GM19324 (cell line): Measurements from ENCODE around the gene EXOC6.

Experiments used
- ATAC-seq: cut with Tn5 transposase; IDR thresholded peaks from one replicate; pipeline ENCODE4 v1.9.1; 2021; ENCODE audit warnings: mild to moderate bottlenecking, moderate library complexity; ENCODE audit not compliant: unreplicated experiment, low FRiP score

EXOC6 gene

DNA sequence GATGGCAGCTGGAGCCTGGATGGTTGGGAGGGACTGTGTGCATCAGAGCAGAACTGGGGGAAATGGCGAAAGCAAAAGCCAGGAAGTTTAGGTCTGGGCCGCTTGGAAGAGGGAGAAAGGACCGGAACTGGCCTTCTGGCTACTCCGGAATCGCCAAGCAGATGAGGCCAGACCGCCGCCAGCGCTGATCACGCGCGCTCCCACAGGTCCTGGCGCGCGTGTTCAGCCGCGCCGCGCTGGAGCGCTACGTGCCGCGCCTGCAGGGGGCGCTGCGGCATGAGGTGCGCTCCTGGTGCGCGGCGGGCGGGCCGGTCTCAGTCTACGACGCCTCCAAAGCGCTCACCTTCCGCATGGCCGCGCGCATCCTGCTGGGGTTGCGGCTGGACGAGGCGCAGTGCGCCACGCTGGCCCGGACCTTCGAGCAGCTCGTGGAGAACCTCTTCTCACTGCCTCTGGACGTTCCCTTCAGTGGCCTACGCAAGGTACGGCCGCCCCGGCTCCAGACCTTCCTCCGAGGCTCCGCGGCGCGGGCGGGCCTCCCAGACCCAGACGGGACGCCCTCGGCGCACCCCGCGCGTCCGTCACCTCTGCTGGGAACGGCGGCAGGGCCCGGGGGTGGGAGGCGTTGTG, 214.3 kb downstream of the EXOC6 start:
- no peak for ATAC-seq

DNA sequence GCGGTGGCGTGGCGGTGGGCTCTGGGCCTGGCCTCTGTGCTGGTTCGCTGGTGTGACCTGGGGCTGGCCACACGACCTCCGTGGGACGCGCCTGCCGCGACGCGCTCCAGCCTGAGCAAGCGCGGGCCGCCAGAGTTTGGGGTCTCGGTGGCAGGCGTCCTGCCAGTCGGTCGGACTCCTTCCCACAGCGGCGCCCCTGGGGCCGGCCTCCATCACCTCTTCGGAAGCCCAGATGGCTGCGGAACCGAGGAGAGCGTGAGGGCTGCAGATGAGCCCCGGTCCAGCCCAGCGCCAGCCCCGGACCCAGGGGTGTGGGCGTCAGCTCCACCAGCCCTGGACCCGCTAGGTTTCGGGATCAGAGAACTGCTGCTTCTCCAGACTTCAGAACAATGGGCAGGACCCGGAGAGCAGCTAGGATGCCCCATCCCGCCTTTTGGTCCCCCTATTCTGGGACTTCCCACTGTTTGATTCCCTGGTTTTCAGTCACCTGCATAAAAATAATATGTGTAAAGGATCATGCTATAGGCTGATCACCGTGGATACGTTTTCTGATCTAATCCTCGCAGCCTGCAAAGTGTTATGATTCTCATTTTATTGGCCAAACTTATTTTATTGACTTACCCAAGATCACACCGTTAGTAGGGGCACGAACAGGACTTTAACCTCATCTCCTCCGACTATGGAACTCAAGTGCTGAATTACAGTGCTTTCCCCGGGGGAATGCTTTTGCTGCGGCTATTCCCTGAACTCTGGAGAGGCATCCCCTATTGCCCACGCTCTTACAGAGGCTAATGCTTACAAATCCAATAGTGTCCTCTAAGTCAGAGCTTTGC, 215.0 kb downstream of the EXOC6 start:
- ATAC-seq, result no peak

DNA sequence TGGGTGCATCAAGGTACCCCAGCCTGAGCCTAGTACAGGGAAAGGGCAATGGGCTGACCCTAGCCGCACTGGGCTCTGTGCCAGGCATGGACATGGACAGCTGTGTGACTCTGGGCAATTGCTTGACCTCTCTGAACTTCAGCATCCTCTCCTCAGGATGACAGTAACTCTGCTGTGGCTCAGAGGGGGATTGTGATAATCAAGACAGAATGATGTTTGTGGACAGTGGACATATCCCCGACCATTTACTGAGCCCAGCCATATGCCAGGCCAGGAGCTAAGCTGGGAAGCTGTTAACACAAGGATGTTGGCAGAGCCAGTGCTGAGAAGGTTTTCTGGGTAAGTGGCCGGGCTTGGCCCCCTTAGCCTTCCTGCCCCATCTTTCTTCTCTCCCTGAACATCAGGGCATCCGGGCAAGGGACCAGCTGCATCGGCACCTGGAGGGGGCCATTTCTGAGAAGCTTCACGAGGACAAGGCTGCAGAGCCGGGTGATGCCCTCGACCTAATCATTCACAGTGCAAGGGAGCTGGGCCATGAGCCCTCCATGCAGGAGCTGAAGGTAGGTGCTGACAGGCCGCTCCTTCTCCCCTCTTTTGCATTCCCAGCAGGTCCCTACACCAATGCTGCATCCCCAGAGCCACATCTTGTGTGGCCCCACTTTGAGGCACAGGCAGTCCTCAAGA, 215.8 kb downstream of the EXOC6 start:
- ATAC-seq, result no peak

DNA sequence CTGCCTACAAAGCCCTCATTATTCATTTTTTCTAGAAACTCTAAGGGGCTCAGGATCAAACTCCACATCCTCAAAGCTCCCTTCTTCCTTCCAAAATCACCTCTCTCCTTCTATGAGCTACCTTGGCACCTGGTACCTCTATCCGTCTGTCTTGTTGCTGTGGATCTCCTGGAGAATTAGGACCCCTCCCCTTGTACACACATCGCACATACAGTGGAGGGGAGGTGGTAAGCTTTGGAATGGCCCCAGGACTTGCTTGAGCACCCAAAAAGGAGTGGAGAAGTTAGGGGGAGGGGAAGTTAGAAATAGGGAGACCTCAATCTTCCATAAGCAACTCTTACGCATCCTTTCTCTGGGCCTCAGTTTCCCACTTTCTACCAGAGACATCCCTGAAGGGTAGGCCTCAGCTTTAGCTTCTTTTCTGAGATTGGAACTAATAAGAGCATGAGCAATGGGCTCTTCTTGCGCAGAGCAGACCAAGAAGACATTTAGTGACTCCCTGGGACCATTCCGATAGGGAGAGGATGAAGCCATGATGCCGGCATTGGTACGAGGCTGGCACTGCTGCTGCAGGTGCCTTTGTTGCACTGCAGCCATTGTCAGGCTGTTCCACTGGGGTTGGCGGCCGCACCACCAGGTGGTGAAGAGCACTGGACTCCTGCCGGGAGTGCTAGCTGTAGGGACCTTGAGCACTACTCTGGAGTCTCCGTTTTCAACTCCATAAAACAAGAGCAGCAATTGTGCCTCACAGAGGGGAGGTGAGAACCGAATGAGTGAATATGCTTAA, 216.7 kb downstream of the EXOC6 start:
- no peak for ATAC-seq

DNA sequence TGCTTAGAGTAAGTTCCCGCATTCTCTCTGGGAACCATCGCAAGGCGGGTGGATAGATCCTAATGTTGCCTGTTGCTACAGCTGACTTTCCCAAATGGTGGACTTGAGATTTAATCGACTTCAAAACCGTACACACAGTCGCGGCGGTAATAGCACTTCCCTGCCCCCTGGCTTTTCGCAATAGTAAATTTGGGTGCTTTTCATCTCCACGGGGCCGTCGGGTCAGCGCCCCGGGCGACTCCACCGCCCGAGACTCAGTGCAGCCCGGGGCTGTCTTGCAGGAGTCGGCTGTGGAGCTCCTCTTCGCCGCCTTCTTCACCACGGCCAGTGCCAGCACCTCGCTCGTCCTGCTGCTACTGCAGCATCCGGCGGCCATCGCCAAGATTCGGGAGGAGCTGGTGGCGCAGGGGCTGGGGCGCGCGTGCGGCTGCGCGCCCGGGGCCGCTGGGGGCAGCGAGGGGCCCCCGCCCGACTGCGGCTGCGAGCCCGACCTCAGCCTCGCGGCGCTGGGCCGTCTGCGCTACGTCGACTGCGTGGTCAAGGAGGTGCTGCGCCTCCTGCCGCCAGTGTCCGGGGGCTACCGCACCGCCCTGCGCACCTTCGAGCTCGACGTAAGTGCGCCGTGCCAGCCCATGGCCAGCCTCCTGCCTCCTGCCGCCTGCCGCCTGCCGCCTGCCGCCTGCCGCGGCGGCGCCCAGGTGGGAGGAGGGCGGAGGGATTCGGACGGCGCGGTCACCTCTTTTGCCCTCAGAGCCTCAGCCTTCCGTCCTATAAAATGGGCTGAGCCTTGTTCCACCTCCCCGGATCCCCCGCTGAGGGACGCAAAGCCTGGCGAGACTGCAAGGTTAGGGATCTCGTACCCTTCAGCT, 217.6 kb downstream of the EXOC6 start:
- no peak for ATAC-seq

DNA sequence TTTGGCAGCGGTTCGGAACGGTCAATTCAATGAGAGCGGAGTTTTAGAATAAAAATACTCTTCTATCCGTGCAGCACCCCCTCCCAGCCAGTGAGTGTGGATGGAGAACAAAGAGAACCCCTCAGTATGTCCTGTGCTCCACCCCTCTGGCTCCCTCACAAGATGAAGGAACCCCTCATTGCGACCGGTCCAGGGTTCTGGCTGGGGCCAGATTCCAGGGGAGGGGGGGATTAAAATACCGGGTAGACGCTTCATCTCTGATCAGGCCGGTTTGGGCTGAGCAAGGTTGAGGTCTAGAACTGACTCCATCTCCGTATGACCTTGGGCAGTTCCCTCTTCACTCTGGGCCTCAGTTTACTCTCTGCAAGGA, 218.2 kb downstream of the EXOC6 start:
- ATAC-seq, result no peak

DNA sequence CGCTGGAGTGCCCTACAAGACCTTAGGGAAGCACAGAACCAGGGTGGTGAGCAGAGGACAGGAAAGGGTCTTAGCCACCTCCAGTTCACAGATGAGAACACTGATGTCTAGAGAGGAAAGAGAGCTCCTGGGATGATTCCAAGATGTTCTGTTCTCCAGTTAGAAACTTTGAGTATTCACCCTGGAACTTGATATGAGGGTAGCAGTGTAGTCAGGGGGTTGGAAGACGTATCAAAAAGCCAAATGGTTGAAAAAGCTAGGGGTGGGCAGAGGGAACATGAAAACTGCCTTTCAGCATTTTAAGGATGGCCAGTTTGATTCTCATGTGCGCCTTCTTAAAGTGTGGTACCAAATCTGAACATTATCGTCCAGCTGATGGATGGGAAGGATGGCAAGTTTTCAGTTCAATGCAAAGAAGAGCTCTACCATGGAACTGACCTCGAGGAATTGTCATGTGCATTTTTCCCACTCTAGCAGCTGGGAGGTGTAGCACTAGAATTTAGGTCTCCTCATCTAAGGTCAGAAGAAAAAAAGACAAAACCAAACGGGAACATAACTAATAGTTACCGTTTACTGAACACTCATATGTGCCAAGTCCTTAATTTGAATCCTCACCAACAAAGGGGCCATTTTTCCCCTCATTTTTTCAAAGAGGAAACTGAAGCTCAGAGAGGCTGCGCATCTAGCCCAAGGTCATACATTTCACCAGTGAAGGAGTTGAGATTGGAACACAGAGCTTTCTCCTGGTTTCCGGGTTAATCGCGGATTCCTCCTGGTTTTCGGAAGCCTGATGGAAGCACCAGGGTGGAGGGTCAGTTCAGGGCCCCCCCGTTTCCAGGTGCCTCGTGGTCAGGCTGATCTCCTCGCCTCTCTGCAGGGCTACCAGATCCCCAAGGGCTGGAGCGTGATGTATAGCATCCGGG, 219.4 kb downstream of the EXOC6 start:
- no peak for ATAC-seq

DNA sequence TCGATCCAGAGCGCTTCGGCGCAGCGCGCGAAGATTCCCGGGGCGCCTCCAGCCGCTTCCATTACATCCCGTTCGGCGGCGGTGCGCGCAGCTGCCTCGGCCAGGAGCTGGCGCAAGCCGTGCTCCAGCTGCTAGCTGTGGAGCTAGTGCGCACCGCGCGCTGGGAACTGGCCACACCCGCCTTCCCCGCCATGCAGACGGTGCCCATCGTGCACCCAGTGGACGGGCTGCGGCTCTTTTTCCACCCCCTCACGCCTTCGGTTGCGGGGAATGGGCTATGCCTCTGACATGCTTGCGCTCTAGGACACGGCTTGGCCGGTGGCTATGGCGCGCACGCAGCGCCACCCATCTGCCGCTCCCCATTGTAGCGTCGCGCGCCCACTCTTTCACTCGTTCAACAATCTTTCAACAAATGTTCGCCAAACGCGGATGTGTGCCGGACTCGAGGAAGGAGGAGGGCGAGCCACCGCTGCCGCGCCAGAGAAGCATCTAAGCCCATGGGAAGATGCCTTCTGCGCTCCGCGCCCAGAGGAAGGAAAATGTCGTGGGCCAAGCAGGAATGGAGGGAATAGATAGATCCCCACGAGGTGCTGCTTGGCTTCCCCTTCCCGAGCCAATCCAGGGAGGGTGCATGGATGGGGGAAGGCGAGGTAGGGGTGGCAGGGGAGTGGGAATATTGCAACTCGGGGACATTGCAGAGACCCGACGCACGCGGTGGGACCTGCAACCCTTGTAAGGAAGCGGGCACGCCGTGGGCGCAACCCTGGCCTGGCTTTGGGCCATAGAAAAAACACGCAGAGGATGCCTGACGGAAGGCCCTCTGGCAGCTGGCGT, 220.3 kb downstream of the EXOC6 start:
- no peak for ATAC-seq

DNA sequence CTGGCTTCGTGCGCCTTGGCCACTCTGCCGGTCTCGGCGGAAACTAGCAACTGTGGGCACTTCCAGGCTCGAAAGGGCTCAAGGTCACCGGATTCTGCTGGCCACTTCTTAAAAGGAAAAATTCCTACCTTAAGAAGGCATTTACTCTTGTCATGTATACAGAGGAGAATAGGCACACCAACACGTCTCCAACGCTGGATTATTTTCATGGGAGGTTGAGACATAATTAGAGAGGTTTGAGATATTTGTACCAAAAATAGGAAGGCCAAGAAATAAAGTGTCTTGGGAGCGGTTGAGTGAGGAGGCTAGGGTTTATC, 220.9 kb downstream of the EXOC6 start:
- no peak for ATAC-seq

DNA sequence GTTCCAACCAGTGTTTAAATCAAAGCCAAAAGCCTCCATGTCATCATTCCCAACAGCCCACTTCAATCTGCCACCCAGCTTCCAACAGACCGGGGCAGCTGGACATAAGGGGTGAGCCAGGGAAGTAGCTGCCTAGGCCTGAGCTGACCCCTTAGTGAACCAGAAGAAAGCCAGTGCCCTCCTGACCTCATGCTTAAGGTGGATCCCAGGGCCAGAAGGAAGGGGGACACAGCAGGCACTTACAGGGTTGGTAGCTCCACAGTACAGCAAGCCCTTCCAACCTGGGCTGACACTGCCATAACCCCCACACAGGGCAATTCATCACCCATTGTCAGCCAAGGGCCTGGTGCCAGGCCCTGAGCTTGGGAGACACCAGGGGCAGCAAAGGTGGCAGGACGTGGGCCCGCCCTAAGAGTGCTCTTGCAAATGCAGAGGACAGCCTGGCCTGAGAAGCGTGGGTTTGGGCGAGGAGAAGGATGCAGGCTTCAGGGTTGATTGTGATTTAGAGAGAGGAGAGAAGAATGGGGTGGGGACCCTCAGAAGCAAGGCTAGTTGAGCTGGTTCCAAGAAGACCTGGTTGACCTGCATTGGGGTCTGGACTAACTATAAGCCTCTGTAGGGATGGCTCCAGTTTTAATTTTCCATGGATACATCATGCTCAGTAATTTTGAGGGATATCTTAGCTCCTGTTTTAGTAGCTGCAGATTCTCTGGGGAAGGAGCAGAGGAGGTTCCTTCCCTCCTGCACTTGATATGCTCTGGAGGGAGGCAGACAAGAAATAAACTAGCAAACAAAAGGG, 222.3 kb downstream of the EXOC6 start:
- no peak for ATAC-seq

DNA sequence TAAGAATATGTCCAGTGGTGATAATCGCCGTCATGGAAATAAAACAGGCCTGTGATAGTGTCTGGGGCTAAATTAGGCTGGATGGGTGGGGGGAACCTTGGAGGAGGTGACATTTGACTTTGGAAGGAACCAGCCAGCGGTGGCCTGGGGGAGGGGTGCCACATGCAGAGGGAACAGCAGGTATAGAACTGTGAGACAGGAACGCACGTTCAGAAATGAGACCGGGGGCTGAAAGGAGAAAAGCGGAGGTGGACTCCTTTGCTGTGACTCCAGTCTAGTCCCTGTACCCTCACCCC, 222.8 kb downstream of the EXOC6 start:
- ATAC-seq, result no peak

DNA sequence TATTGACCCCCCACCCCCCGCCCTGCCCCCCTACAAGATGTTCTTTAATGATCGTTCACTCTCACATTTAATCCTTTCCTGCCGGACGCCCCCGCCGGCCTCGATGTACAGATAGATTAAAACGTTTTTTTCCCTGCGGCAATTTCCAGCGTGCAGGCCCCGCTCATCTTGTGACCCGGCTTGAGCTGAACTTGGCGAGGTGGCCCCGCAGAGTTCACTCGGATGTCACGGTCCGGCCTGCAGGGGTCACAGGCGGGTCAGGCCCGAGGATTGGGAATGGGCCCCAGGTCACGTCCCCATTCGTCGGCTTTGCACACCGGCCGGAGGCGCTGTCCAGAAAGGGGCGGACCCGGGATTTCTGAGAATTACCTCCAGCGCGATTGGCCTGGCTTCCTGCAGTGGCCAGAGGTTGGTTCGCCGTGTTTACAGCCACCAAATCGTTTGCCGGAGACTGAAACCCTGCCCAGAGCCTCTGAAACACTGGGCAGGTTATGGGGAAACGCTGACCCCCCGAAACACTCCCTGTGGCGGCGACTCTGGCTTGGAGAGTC, 223.4 kb downstream of the EXOC6 start:
- no peak for ATAC-seq

DNA sequence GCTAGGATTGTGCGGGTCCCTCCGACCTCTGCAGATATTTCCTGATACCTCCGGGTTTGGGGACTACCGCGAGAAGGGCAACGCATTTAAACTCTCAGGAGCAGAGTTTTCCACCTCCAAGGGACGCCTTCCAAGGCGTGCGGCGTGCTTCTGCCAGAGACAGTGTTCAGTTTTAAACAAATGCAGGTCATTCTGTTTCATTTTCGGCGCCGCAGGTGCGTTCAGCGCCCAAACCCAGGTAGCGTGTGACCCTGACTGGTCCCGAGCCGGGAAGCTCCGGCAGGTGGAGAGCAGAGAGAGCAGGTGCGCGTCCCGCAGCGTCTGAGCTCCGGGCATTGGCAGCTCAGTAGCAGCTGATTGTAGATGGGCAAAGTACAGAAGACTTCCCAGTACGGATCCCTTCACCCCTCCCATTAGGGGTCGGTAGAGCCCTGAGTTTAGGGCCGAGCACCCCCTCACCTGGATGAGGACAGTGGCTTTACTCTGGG, 223.9 kb downstream of the EXOC6 start:
- ATAC-seq, result no peak

DNA sequence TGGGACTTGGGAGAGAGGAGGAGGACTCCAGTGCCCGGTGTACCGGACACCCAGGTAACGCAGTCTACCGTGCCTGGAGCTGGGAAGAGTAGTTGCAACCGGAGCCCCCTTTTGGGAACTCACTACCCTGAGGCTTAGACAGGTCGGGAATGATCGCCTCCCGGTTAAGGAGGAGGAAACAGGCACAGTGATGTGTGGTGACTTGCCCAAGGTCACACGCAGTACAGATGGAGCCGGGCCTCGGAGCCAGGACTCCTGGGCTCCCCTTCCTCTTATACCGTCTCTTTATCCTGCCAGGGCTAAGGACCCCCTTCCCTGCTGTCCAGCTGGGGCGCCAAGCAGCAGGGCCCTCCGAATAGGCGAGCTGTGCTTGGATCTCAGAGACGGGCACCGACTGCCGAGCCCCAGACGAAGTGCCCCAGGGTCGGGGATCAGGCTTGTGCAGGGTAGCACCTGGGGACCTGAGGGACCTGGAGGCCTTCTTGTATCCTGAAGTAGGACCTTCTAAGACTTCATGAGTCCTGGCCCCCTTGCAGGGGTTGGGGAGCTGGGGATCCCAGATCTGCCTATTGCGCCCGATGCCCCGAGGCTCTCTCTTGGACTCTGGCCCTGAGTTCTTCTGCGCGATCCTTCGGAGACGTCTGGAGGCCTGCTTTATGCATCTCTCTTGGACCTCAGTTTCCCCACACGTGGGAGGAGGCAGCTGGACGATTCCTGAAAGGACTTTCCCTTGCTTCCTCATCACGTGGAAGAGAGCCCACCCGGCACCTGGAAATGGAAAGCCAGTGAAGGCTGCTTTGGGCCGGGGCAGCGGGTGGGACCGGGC, 224.6 kb downstream of the EXOC6 start:
- ATAC-seq, result no peak

DNA sequence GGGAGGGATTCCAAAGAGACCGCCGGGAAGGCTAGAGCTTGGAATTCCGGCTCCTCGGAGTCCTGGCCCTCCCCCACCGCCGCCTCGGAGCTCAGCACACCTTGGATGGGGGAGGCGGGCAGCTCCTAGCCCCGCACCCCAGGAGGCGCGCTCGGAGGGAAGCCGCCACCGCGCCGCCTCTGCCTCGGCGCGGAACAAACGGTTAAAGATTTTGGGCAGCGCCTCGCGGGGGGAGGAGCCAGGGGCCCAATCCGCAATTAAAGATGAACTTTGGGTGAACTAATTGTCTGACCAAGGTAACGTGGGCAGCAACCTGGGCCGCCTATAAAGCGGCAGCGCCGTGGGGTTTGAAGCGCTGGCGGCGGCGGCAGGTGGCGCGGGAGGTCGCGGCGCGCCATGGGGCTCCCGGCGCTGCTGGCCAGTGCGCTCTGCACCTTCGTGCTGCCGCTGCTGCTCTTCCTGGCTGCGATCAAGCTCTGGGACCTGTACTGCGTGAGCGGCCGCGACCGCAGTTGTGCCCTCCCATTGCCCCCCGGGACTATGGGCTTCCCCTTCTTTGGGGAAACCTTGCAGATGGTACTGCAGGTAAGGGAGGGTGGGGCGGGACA, 225.3 kb downstream of the EXOC6 start, which contains the start of gene CYP26A1:
Gene CYP26A1 (plus strand): TSS at position 355 of the 608 bp plus-strand sequence. CDS start 42 bp downstream, at position 397.
- no peak for ATAC-seq

DNA sequence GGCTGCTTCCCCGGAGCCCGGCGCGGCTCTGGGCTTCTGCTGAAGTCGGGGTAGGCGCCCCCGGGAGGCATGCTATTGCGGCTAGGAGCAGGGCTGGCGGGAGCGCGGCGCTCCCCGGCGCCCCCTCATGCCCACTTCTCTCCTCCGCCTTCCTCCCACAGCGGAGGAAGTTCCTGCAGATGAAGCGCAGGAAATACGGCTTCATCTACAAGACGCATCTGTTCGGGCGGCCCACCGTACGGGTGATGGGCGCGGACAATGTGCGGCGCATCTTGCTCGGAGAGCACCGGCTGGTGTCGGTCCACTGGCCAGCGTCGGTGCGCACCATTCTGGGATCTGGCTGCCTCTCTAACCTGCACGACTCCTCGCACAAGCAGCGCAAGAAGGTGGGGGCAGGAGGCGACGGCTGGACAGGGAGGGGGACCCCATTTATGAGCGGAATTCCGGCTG, 225.9 kb downstream of the EXOC6 start:
- ATAC-seq, result no peak
